GM12801 (cell line): Measurements from ENCODE around the gene SMIM36.

ENCODE experiments used
- CTCF ChIP-seq: IDR thresholded peaks from one replicate; pipeline ENCODE4 v1.5.1; 2011; ENCODE audit warnings: control low read depth; ENCODE audit not compliant: insufficient read length; ENCODE audit errors: extremely low read depth

SMIM36 gene

DNA sequence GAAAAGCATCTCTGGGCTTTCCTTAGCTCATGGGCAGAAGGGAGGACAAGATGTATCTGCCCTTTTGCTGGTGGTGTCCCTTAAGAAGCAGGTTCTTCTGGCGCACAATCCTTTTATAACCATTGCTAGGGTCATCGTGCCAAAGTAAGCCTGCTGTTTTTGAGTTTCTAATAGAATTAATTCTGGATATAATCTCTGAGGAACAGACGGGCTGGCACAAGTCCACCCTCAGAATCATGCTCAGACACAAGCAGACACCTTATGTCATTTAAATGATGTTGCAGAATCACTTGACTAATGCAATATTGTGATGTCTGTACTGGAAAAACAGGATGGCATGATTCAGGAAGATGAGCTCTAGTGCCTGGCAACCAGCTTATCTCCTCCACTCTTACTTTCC, 70.9 kb downstream of the SMIM36 start:
- TF ChIP-seq CTCF, result no peak

DNA sequence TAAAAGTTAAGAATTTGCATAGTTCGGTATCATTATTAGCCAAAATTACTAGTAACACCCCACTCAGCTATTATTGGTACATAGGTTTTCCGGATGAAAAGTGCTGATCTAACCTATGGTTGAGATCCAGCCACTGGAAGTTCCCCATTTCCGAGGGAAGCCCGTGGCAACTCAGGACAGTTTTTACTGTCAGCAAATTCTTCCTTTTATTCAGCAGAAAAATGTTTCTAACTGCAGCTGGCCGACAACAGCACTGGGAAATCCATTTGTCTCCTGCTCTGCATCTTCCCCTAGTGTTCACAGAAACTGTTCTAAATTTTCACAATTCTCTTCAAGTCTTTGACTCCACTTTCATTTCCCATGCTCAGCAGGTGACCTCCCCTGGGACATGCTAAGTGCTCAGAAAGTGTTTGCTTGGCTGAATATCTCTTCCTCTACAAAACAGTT, 74.1 kb downstream of the SMIM36 start:
- TF ChIP-seq CTCF, result no peak

DNA sequence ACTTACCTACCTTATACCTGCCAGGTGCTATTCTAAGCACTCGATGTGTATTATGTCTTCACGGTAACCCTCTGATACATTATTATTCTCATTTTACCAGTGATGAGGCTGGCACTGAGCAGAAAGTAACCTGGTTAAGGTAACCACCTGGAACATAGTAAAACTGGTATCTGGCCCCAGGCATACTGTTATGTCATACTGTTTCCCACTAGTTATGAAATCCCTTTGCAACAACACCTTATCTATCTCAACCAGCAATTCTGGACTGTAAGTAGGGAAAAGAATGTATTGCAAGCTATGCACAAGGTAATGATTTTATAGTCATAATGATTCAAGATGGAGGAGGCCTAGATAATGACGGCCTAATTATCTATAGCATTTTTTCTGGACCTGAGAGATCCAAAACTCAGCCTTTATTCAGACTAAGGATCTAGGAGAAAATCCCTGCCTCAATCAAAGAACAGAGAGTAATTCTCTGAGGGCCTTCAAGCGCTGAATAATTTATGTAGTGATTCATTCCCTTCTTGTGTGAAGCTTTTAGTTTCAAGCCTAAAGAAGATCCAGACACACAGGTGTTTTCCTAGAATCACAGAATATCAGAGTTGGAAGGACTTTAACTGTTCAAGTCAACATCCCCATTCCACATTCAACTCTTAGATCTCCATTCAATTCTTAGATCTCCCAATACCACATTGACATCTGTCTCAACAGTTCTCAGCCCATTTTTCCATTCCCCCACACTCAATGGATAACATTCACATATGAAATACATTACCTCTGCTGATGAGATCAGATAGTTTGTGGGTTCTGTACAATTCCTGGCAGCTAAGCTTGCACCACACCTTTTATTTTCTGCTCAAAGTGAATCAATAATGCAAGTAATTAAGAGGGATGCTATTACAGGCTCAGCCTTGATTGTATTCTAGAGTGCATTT, 74.8 kb downstream of the SMIM36 start:
- no peak for TF ChIP-seq CTCF

- no peak for TF ChIP-seq CTCF
Measured at GRCh38 chr17:55435408-55435807, 75.8 kb downstream of the SMIM36 start.

DNA sequence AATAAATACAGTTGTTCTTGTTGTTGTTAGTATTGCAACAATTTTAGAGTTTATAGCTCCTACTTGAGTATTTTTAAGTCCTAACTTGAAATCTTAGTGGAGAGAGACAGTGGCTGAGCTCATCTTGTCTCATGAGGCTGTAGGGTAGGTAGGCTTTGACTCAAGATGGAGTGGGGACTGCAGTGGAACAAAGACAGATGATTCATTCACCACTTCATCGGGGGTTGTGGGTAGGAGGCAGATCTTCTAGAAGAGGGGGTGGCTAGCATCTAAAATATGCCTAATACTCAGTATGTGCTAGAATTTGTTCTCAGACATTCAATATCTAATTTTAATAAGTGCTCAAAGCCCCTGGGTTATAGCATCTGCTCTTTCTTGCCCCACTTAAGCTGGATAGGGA, 76.5 kb downstream of the SMIM36 start:
- TF ChIP-seq CTCF, result no peak

DNA sequence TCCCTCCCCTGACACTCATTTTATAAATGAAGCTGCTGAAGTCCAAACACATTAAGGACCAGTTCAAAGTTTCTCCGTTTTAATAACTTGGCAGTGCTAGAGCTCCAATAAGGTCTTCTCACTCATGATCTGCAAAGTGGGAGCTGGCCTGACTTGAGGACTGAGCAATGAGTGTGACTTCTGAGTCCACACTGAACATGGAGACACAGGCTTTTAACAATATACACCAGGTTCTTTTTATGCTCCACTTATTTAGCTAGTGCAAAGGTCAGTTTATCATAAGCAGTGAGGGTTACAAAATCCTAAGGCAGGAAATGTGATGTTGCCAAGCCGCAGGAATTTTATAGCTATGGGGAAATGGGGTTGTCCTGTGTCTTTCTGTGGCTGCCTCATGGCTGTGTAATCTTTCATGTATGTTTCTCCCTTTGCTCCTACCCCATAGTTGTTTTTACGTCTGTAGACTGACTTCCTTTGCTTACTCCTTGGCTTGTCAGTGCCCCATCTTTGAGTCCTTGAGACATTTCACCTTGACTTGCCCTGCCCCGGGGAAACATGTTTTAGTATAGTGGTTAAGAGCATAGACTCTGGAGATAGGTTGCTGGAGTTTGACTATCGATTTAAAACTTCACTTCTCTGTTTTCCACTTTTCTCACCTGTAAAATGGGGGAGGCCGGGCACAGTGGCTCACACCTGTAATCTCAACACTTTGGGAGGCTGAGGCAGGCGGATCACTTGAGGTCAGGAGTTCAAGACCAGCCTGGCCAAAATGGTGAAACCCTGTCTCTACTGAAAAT, 77.4 kb downstream of the SMIM36 start:
- TF ChIP-seq CTCF, result no peak

DNA sequence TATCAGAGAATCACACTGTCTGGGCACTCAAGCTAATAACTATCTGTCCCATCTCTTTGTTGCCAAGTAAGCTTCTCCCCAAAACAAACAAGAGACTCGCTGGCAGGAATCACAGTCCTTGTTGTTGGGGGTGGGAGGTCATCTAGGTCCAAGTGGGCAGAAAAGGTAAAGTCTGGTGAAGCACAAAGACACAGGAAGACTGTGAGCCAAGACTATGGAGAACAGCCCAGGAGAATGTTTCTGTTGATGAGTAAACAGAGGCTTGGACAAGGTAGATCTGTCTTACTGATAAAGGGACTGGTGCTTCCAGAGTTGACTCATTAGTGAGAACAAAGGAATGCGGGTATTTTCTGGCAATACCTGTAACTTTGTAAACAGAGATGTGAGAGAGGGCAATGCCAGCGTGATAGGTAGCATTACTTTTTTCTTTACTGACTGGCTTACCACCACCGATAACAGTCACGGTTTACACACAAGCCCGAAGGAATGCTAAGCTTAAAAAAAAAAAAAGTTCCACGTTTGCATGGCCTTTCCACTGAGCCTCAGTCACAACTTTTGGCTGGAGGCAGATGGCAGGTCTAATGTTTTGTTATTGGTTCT, 78.1 kb downstream of the SMIM36 start:
- no peak for TF ChIP-seq CTCF
